HG03432 (cell line): Measurements from ENCODE around the gene EPS8.
A peak's percentile ranks its signal among the peaks of the same experiment; 100 is the strongest.

Source experiments
- ATAC-seq: cut with Tn5 transposase; IDR thresholded peaks from one replicate; pipeline ENCODE4 v1.9.1; 2021; ENCODE audit warnings: mild to moderate bottlenecking, moderate library complexity; ENCODE audit not compliant: unreplicated experiment

Gene EPS8

GRCh38 chr12:15698377-15698871 is 90.8 kb downstream of the EPS8 start:
- ATAC-seq: no peak

- no peak for ATAC-seq
Measured at GRCh38 chr12:15697201-15697600, 92.0 kb downstream of the EPS8 start.

GRCh38 chr12:15693228-15693911 is 95.8 kb downstream of the EPS8 start:
- no peak for ATAC-seq

- ATAC-seq: no peak
Measured at GRCh38 chr12:15691388-15691787, 97.8 kb downstream of the EPS8 start.

- ATAC-seq: no peak
Measured at GRCh38 chr12:15690320-15690719, 98.9 kb downstream of the EPS8 start.

GRCh38 chr12:15689751-15690191 is 99.4 kb downstream of the EPS8 start:
- no peak for ATAC-seq

- peak; percentile 46 for ATAC-seq
Measured at GRCh38 chr12:15688838-15689625, 100.2 kb downstream of the EPS8 start.

- ATAC-seq: peak; percentile 35
Measured at GRCh38 chr12:15688202-15688736, 100.9 kb downstream of the EPS8 start.

GRCh38 chr12:15687583-15687982 is 101.6 kb downstream of the EPS8 start:
- ATAC-seq: no peak

GRCh38 chr12:15684896-15685658 is 104.1 kb downstream of the EPS8 start:
- no peak for ATAC-seq

- no peak for ATAC-seq
Measured at GRCh38 chr12:15682826-15683225, 106.4 kb downstream of the EPS8 start.

GRCh38 chr12:15679151-15679550 is 110.0 kb downstream of the EPS8 start:
- ATAC-seq: no peak

- no peak for ATAC-seq
Measured at GRCh38 chr12:15677726-15678201, 111.4 kb downstream of the EPS8 start.

- no peak for ATAC-seq
Measured at GRCh38 chr12:15677228-15677627, 112.0 kb downstream of the EPS8 start.

GRCh38 chr12:15672671-15673270 is 116.4 kb downstream of the EPS8 start:
- no peak for ATAC-seq

- no peak for ATAC-seq
Measured at GRCh38 chr12:15670756-15671155, 118.4 kb downstream of the EPS8 start.

- ATAC-seq: no peak
Measured at GRCh38 chr12:15669256-15669948, 119.8 kb downstream of the EPS8 start.

GRCh38 chr12:15664491-15664890 is 124.7 kb downstream of the EPS8 start:
- ATAC-seq: no peak

- no peak for ATAC-seq
Measured at GRCh38 chr12:15662983-15663659, 126.1 kb downstream of the EPS8 start.
